SK-N-SH treated with all-trans-retinoic acid at 6 μM for 48 hours (cell line): Measurements from ENCODE around the gene TSHZ2.

Experiments used
- GLIS3 ChIP-seq: fragments of 250-450 bp; sonication (Bioruptor Pico); IDR thresholded peaks from 2 replicates; pipeline ENCODE4 v1.5.0; 2020; ENCODE audit warnings: mild to moderate bottlenecking, moderate library complexity
- ZFP3 ChIP-seq: fragments of 250-450 bp; sonication (Bioruptor Pico); IDR thresholded peaks from 2 replicates; pipeline ENCODE4 v1.5.0; 2020; ENCODE audit warnings: mild to moderate bottlenecking, moderate library complexity
- ZFP30 ChIP-seq: fragments of 450-650 bp; formaldehyde crosslinking; IDR thresholded peaks from 2 replicates; pipeline ENCODE4 v1.5.0; 2022; ENCODE audit warnings: mild to moderate bottlenecking, moderate library complexity

DNA sequence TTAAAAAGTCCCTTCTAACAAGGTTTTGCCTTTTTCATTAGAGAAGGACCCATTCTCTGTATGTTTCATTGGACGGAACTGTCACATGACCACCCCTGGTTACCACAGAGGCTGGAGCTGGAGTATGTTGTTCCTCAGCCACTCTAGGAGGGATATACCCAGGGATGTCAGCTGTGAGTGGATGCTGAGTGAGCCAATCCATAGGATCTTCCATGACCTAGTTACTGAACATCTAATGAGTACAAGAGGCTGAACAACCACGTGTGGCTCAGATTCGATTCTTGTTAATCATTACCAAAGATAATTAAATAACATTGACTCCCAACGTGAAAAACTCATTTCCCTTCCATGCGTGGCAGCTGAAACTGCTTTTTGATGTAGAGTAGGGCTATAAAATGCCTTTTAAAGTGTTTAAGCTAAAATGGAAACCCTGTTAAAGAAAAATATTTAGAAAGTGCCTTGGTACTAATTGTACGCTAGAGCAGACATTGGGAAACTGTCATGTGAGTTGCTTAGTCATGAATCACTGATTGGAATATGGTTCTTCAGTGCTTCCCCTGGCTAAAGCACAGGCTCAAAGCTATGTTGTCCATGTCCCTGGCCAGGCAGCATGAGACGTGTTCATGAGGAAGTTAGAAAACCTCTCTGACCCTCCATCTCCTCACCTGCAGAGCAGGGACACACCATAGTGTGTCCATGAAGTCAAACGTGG, 365.4 kb downstream of the TSHZ2 start:
- TF ChIP-seq GLIS3 (CRISPR knock-in tag): no peak
- TF ChIP-seq ZFP30 (CRISPR knock-in tag): no peak
- no peak for TF ChIP-seq ZFP3
